ENCODE results near the gene UST. TPM values are rescaled to one million over a fixed set of nuclear protein-coding genes. Genes with fewer than 3 reads are reported as not detected.

UST gene
- polyA plus RNA-seq, 4 donors: 0.81 to 4.0 (median 1.4) TPM; not detected in 1

DNA sequence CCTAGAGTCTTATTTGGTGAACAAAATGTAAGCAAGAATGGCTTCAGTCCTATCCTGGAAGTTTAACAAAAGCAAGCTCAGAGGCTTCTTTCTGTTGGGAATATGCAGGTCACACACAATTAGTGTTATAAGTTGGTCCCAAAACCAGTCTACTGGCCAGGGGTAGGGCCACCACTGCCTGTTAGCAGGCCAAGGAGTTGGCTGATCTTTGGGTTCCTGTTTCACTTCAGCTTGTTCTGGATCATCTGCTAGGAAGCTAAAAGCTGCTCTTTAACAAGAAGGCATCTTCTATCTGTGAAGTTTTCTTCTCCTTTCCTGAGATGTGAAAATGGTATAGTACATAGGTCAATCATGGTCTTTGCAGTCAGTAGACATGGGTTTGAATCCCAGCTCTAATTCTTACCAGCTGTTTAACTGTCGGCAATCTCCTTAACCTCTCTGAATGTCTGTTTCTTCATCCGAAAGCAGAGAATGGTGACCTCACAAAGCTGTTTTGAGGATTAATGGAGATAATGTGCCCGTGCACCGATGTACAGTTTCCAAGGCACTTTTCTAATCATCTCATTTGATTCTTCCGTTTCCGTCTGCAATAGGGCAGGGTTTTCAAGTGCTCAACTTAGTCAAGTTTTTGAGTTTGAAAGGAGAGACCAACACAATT lies 299.5 kb downstream of the UST start:
- Histone ChIP-seq H3K27ac (ENCODE audit: low read depth in 1 of 3, low read length in 2 of 3) (no peak overlapping the region), H3K36me3 (ENCODE audit: control insufficient read depth in 3 of 3, insufficient read depth in 2 of 3, low read depth in 1 of 3, low read length in 3 of 3) (no peaks in the 10 kb centered on the region), H3K9me3 (ENCODE audit: control insufficient read depth in 2 of 2, insufficient read depth in 1 of 2, low read depth in 1 of 2, low read length in 1 of 2) (no peaks in the 10 kb centered on the region), H3K4me1 (ENCODE audit: control insufficient read depth in 3 of 3, insufficient read depth in 2 of 3, low read depth in 1 of 3, low read length in 2 of 3) (peaks cover 0 to 6% (median 0%) of the 10 kb centered on the region in 3 donors), H3K4me3 (ENCODE audit: low read depth in 1 of 3, low read length in 3 of 3) (no peak overlapping the region), H3K27me3 (ENCODE audit: control insufficient read depth in 3 of 3, insufficient read depth in 3 of 3, low read length in 3 of 3) (no peaks in the 10 kb centered on the region)
- FAIRE-seq: no peak
- no peak for DNase-seq
- 93 to 96% (median 94%) methylated on average over 6 of the region's 6 CpGs for WGBS, 3 donors

DNA sequence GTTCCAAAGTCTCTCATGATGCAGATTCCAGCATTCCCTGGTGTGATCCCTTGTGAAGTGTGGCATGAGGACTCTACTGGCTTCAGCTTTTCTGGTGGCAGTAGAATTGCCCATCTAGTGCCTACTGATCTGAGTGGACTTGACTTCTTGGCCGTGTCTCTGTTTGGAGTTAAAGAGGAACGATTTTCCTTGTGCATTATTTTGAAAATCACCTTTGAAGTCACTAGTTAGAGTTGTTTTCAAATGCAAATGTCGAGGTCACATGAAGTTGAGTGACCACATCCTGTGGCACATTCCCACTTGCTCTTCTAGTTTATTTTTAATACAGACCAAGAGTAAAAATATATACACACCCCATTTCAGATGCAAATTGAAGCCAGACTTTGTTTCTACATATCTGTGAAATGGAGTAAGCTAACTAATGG lies 300.0 kb downstream of the UST start:
- H3K4me3 ChIP-seq (ENCODE audit: low read depth in 1 of 3, low read length in 3 of 3): no peak overlapping the region
- H3K4me1 ChIP-seq (ENCODE audit: control insufficient read depth in 3 of 3, insufficient read depth in 2 of 3, low read depth in 1 of 3, low read length in 2 of 3): peaks cover 0 to 6% (median 0%) of the 10 kb centered on the region in 3 donors
- WGBS, 3 donors: 46 to 70% (median 58%) methylated on average over 3 of the region's 3 CpGs
- FAIRE-seq: no peak
- H3K36me3 ChIP-seq (ENCODE audit: control insufficient read depth in 3 of 3, insufficient read depth in 2 of 3, low read depth in 1 of 3, low read length in 3 of 3): no peaks in the 10 kb centered on the region
- H3K27ac ChIP-seq (ENCODE audit: low read depth in 1 of 3, low read length in 2 of 3): no peak overlapping the region
- H3K9me3 ChIP-seq (ENCODE audit: control insufficient read depth in 2 of 2, insufficient read depth in 1 of 2, low read depth in 1 of 2, low read length in 1 of 2): no peaks in the 10 kb centered on the region
- peak in 1 of 2 donors; percentile 25 for DNase-seq
- no peaks in the 10 kb centered on the region for H3K27me3 ChIP-seq (ENCODE audit: control insufficient read depth in 3 of 3, insufficient read depth in 3 of 3, low read length in 3 of 3)

DNA sequence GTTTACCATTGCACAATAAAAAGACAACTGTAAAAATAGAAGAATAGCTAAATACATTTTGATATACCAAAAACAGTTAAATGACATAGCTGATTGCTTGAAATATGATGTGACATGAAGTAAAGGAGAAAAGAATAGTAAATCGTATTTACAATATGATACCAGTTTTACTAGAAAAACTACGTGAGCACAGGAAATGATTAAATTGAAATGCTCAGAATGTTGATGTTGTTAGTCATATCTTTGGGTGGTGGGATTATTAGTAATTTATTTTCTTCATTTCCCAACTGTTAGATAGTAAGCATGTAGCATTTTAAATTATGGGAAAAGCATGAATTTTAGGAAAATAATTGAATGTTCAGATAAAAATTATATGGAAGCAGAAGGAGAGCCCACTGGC lies 302.4 kb downstream of the UST start:
- no peak for FAIRE-seq
- H3K27me3 ChIP-seq (ENCODE audit: control insufficient read depth in 3 of 3, insufficient read depth in 3 of 3, low read length in 3 of 3): no peaks in the 10 kb centered on the region
- WGBS, 3 donors: 79 to 90% (median 83%) methylated on average over 2 of the region's 2 CpGs

DNA sequence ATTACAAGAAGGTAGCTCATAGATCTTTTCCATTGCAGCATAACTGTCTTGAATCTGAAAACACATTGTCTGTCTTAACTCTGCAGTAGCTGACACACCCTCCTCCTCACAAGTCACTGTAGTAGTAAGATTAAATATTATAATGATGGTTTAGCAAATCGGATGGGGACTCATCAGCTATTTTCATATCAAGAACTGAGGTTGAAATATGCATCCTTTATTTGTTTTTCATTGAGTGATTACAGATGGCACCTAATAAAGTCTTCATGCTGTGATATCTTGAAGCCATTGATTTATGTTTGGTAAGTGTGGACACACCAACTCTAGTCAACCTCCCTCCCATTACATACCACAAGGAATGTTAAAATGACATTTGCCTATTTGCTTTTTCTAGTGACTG lies 303.3 kb downstream of the UST start:
- H3K4me3 ChIP-seq (ENCODE audit: low read depth in 1 of 3, low read length in 3 of 3): no peak overlapping the region
- no peaks in the 10 kb centered on the region for H3K36me3 ChIP-seq (ENCODE audit: control insufficient read depth in 3 of 3, insufficient read depth in 2 of 3, low read depth in 1 of 3, low read length in 3 of 3)
- 46 to 75% (median 60%) methylated on average over 1 of the region's 1 CpG for WGBS, 3 donors
- no peaks in the 10 kb centered on the region for H3K27me3 ChIP-seq (ENCODE audit: control insufficient read depth in 3 of 3, insufficient read depth in 3 of 3, low read length in 3 of 3)
- peaks cover 0 to 6% (median 3%) of the 10 kb centered on the region in 3 donors for H3K4me1 ChIP-seq (ENCODE audit: control insufficient read depth in 3 of 3, insufficient read depth in 2 of 3, low read depth in 1 of 3, low read length in 2 of 3)
- no peak for FAIRE-seq
- H3K27ac ChIP-seq (ENCODE audit: low read depth in 1 of 3, low read length in 2 of 3): no peak overlapping the region
- DNase-seq: no peak
- H3K9me3 ChIP-seq (ENCODE audit: control insufficient read depth in 2 of 2, insufficient read depth in 1 of 2, low read depth in 1 of 2, low read length in 1 of 2): no peaks in the 10 kb centered on the region

More for the DNA sequence above, 302.4 kb downstream of the UST start:
- no peak for DNase-seq
- Histone ChIP-seq H3K4me1 (ENCODE audit: control insufficient read depth in 3 of 3, insufficient read depth in 2 of 3, low read depth in 1 of 3, low read length in 2 of 3) (peaks cover 0 to 6% (median 0%) of the 10 kb centered on the region in 3 donors), H3K27ac (ENCODE audit: low read depth in 1 of 3, low read length in 2 of 3) (no peak overlapping the region), H3K4me3 (ENCODE audit: low read depth in 1 of 3, low read length in 3 of 3) (no peak overlapping the region), H3K36me3 (ENCODE audit: control insufficient read depth in 3 of 3, insufficient read depth in 2 of 3, low read depth in 1 of 3, low read length in 3 of 3) (no peaks in the 10 kb centered on the region), H3K9me3 (ENCODE audit: control insufficient read depth in 2 of 2, insufficient read depth in 1 of 2, low read depth in 1 of 2, low read length in 1 of 2) (no peaks in the 10 kb centered on the region)

DNA sequence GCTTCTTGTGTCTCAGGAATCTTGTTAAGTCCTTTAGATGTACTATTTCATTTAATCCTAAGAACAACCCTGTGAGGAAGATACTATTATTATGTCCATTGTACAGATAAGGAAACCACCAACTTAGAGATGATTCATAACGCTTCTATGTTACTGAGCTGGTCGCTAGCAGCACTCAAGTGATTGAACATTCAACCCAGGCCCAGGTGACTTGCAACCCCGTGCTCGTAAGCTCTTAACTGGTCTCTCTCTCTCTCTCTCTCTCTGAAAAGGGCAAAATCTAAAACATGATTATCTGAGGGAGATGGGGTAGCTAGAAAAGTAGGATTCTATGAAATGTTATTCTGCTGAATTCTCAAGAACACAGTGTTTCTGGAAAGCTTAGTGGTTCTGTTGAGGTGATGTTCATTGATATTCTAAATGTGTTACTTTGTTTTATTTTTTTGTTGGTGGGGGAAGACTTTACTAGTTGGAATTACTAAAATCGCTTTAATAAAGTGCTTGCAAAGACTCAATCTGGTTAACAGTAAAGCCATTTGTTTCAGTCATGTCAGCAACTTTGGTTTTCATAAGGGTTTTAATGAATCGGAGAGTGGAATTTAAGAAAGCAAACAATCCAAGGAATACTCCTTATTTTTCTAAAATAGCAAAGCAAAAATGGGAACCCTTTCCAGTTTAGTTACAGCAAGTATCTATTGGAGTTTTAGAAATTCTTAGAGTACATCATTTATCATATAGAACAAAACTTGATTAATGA lies 305.7 kb downstream of the UST start:
- Histone ChIP-seq H3K36me3 (ENCODE audit: control insufficient read depth in 3 of 3, insufficient read depth in 2 of 3, low read depth in 1 of 3, low read length in 3 of 3) (no peaks in the 10 kb centered on the region), H3K27ac (ENCODE audit: low read depth in 1 of 3, low read length in 2 of 3) (no peak overlapping the region), H3K27me3 (ENCODE audit: control insufficient read depth in 3 of 3, insufficient read depth in 3 of 3, low read length in 3 of 3) (no peaks in the 10 kb centered on the region), H3K4me1 (ENCODE audit: control insufficient read depth in 3 of 3, insufficient read depth in 2 of 3, low read depth in 1 of 3, low read length in 2 of 3) (peaks cover 0 to 5% (median 0%) of the 10 kb centered on the region in 3 donors), H3K4me3 (ENCODE audit: low read depth in 1 of 3, low read length in 3 of 3) (no peak overlapping the region), H3K9me3 (ENCODE audit: control insufficient read depth in 2 of 2, insufficient read depth in 1 of 2, low read depth in 1 of 2, low read length in 1 of 2) (no peaks in the 10 kb centered on the region)
- 70 to 85% (median 83%) methylated on average over 6 of the region's 6 CpGs for WGBS, 3 donors
- DNase-seq (no peak), FAIRE-seq (no peak)

DNA sequence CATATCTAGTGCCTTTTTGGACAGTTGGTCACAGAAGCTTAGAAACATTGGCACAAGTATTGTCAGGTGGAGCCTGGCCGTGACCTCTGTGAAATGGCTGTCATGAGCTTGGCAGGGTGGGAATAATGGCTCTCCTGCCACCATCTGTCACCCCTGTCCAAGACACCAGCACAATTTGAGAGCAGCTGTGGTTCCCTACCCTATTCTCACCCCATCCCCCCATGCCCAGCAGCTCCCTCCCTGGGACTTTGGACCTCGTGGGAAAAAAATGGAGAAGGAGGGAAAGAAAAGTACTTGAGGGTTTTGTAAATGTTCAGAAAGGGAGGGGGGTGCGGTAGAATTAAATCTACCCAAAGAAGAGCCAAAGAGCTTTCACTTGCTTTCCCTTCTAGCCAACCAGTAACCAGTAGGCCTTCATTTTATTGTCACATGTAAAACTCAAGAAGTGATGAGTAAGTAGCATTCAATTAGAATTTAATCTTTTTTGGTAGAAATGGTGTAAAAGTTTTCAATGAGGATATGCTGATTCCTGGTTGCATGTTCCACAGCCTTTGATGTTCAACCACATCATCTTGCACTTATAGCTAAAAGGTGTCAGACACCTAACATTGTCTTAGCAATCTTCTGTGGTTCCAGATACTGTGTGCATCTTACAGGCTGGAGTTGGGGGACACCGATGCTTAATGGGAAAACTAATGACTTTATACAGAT lies 307.2 kb downstream of the UST start:
- Histone ChIP-seq H3K4me1 (ENCODE audit: control insufficient read depth in 3 of 3, insufficient read depth in 2 of 3, low read depth in 1 of 3, low read length in 2 of 3) (peaks cover 0 to 5% (median 0%) of the 10 kb centered on the region in 3 donors), H3K27ac (ENCODE audit: low read depth in 1 of 3, low read length in 2 of 3) (no peak overlapping the region), H3K36me3 (ENCODE audit: control insufficient read depth in 3 of 3, insufficient read depth in 2 of 3, low read depth in 1 of 3, low read length in 3 of 3) (no peaks in the 10 kb centered on the region), H3K9me3 (ENCODE audit: control insufficient read depth in 2 of 2, insufficient read depth in 1 of 2, low read depth in 1 of 2, low read length in 1 of 2) (no peaks in the 10 kb centered on the region), H3K4me3 (ENCODE audit: low read depth in 1 of 3, low read length in 3 of 3) (no peak overlapping the region), H3K27me3 (ENCODE audit: control insufficient read depth in 3 of 3, insufficient read depth in 3 of 3, low read length in 3 of 3) (no peaks in the 10 kb centered on the region)
- no peak for DNase-seq
- WGBS, 3 donors: 62 to 87% (median 80%) methylated on average over 4 of the region's 4 CpGs
- no peak for FAIRE-seq

DNA sequence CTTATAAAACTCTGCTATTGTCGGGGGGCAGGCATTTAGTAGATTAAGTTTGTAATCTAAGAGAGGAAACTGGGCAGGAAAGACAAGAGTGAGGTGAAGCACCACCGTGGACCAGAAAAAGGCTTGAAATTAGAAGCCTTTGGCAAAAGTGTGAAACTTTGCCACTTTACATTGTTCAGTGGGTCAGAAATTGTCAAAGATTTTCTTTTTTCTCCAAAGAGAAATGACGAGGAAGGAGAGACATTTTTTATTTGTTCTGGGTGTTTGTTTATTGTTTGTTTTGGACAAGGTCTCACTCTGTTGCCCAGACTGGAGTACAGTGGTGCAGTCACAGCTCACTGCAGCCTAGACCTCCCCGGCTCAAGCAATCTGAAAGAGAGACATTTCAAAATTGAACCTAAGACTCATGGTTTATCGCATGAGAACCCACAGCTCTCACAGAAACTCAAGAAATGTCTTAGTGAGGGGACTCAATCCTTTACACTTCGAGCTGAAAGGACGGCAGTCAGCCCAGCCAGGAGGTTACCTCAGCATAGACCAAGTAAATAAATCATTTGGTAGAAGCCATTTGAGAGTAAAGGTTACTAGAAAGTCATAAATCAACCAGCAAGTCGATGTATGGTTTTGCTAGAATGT lies 307.8 kb downstream of the UST start:
- no peak overlapping the region for H3K4me3 ChIP-seq (ENCODE audit: low read depth in 1 of 3, low read length in 3 of 3)
- peaks cover 0 to 5% (median 0%) of the 10 kb centered on the region in 3 donors for H3K4me1 ChIP-seq (ENCODE audit: control insufficient read depth in 3 of 3, insufficient read depth in 2 of 3, low read depth in 1 of 3, low read length in 2 of 3)
- FAIRE-seq: no peak
- DNase-seq: peak in 1 of 2 donors; percentile 41
- no peaks in the 10 kb centered on the region for H3K27me3 ChIP-seq (ENCODE audit: control insufficient read depth in 3 of 3, insufficient read depth in 3 of 3, low read length in 3 of 3)
- H3K9me3 ChIP-seq (ENCODE audit: control insufficient read depth in 2 of 2, insufficient read depth in 1 of 2, low read depth in 1 of 2, low read length in 1 of 2): no peaks in the 10 kb centered on the region
- whole genome bisulfite sequencing, 3 donors: 34 to 63% (median 44%) methylated on average over 8 of the region's 8 CpGs
- no peaks in the 10 kb centered on the region for H3K36me3 ChIP-seq (ENCODE audit: control insufficient read depth in 3 of 3, insufficient read depth in 2 of 3, low read depth in 1 of 3, low read length in 3 of 3)
- H3K27ac ChIP-seq (ENCODE audit: low read depth in 1 of 3, low read length in 2 of 3): peak overlapping the region in 1 of 3 donors; percentile 60
